HFFc6 (cell line): ENCODE results near the gene FRMPD4. TPM values are rescaled to one million over a fixed set of nuclear protein-coding genes. Genes with fewer than 3 reads are reported as not detected.

Experiments used
- DNase-seq: peaks from one replicate; pipeline ENCODE4 v3.0.0-alpha.2; 2018
- H3K27ac Mint-ChIP-seq: 2 replicates; pipeline ENCODE4 v1.8.0; 2020; ENCODE audit warnings: mild to moderate bottlenecking, mixed read lengths
- H3K27me3 Mint-ChIP-seq: 2 replicates; pipeline ENCODE4 v1.8.0; 2021; ENCODE audit warnings: mild to moderate bottlenecking, moderate library complexity, mixed read lengths; ENCODE audit not compliant: insufficient read depth
- H3K36me3 Mint-ChIP-seq: 2 replicates; pipeline ENCODE4 v1.8.0; 2021; ENCODE audit warnings: low read depth, mixed read lengths
- H3K4me1 Mint-ChIP-seq: 2 replicates; pipeline ENCODE4 v1.8.0; 2020; ENCODE audit warnings: low read depth, mixed read lengths
- H3K4me3 Mint-ChIP-seq: 2 replicates; pipeline ENCODE4 v1.8.0; 2020; ENCODE audit warnings: mild to moderate bottlenecking, moderate library complexity, mixed read lengths
- H3K9me3 Mint-ChIP-seq: 2 replicates; pipeline ENCODE4 v1.8.0; 2020; ENCODE audit warnings: mild to moderate bottlenecking, mixed read lengths
- CTCF ChIP-seq: fragments of 200-600 bp; sonication (generic); IDR thresholded peaks from 2 replicates; pipeline ENCODE4 v1.5.0; 2021; ENCODE audit warnings: antibody characterized with exemption, mild to moderate bottlenecking
- total RNA-seq, 6 experiments: library from RNA; stranded (reverse); fragmentation: NEBNext Ultra II Directional; extraction: Animal tissue kit (Norgen Biotek cat#: 25700); gene quantifications; 2 replicates in 1 of 6; 3 replicates in 5 of 6; pipeline ENCODE4 v1.2.3, GENCODE V29; 2021

The FRMPD4 gene
- total RNA-seq, 6 experiments from 2014 or later, result 0.09 to 0.55 (median 0.47) TPM

- Mint-ChIP-seq H3K9me3 (no peaks in the 10 kb centered on the region), H3K4me3 (no peak overlapping the region), H3K4me1 (peaks cover 29% of the 10 kb centered on the region), H3K36me3 (no peaks in the 10 kb centered on the region; the same call in 1 of the 2 replicates), H3K27me3 (no peaks in the 10 kb centered on the region), H3K27ac (no peak overlapping the region)
- TF ChIP-seq CTCF, result no peak
- DNase-seq, result no peak
Measured at GRCh38 chrX:12366440-12366839, 228.2 kb downstream of the FRMPD4 start.

GRCh38 chrX:12367254-12367653, 229.0 kb downstream of the FRMPD4 start:
- DNase-seq, result no peak
- no peak overlapping the region for H3K4me3 Mint-ChIP-seq
- peaks cover 31% of the 10 kb centered on the region for H3K4me1 Mint-ChIP-seq
- no peaks in the 10 kb centered on the region for H3K9me3 Mint-ChIP-seq
- no peaks in the 10 kb centered on the region; the same call in 1 of the 2 replicates for H3K36me3 Mint-ChIP-seq
- no peaks in the 10 kb centered on the region for H3K27me3 Mint-ChIP-seq
- TF ChIP-seq CTCF, result no peak
- H3K27ac Mint-ChIP-seq, result no peak overlapping the region

GRCh38 chrX:12370497-12370986, 232.3 kb downstream of the FRMPD4 start:
- H3K9me3 Mint-ChIP-seq, result no peaks in the 10 kb centered on the region
- H3K36me3 Mint-ChIP-seq, result no peaks in the 10 kb centered on the region; the same call in 1 of the 2 replicates
- no peaks in the 10 kb centered on the region for H3K27me3 Mint-ChIP-seq
- DNase-seq, result peak; percentile 78
- peaks cover 38% of the 10 kb centered on the region for H3K4me1 Mint-ChIP-seq
- H3K4me3 Mint-ChIP-seq, result no peak overlapping the region
- no peak for TF ChIP-seq CTCF
- peak overlapping the region; percentile 65 for H3K27ac Mint-ChIP-seq

GRCh38 chrX:12372111-12372510, 233.8 kb downstream of the FRMPD4 start:
- Mint-ChIP-seq H3K27ac (peak overlapping the region; percentile 63; the same call in 1 of the 2 replicates), H3K4me1 (peaks cover 38% of the 10 kb centered on the region), H3K36me3 (no peaks in the 10 kb centered on the region; the same call in 1 of the 2 replicates), H3K27me3 (no peaks in the 10 kb centered on the region), H3K9me3 (no peaks in the 10 kb centered on the region), H3K4me3 (no peak overlapping the region; the same call in 1 of the 2 replicates)
- DNase-seq, result no peak
- TF ChIP-seq CTCF, result no peak

- DNase-seq, result no peak
- Mint-ChIP-seq H3K27ac (no peak overlapping the region), H3K4me3 (no peak overlapping the region), H3K36me3 (no peaks in the 10 kb centered on the region; the same call in 1 of the 2 replicates), H3K27me3 (no peaks in the 10 kb centered on the region; the same call in 1 of the 2 replicates), H3K4me1 (peaks cover 45% of the 10 kb centered on the region), H3K9me3 (no peaks in the 10 kb centered on the region)
- no peak for TF ChIP-seq CTCF
Measured at GRCh38 chrX:12374286-12374685, 236.0 kb downstream of the FRMPD4 start.
